Measurements from ENCODE around the gene CRIM1.

Gene CRIM1

GRCh38 chr2:36482576-36483214 is 127.1 kb downstream of the CRIM1 start:
- H3K9me3 ChIP-seq (ENCODE audit: control insufficient read depth in 2 of 2, low read length in 2 of 2), result no peaks in the 10 kb centered on the region
- no peak overlapping the region for H3K4me3 ChIP-seq (ENCODE audit: low read length in 2 of 2)
- H3K27me3 ChIP-seq (ENCODE audit: control insufficient read depth in 2 of 2, insufficient read depth in 2 of 2, low read length in 2 of 2), result no peaks in the 10 kb centered on the region
- no peak overlapping the region for H3K9ac ChIP-seq (ENCODE audit: low read depth in 1 of 2, low read length in 2 of 2)
- peaks cover 0 to 8% of the 10 kb centered on the region in 2 donors for H3K4me1 ChIP-seq (ENCODE audit: control insufficient read depth in 2 of 2, insufficient read depth in 2 of 2, low read length in 2 of 2)
- no peak overlapping the region for H3K27ac ChIP-seq (ENCODE audit: low read depth in 2 of 2, low read length in 2 of 2)
- peaks cover 31 to 41% of the 10 kb centered on the region in 2 donors for H3K36me3 ChIP-seq (ENCODE audit: control insufficient read depth in 2 of 2, insufficient read depth in 2 of 2, low read length in 2 of 2)

GRCh38 chr2:36483290-36483689 is 127.7 kb downstream of the CRIM1 start:
- no peaks in the 10 kb centered on the region for H3K27me3 ChIP-seq (ENCODE audit: control insufficient read depth in 2 of 2, insufficient read depth in 2 of 2, low read length in 2 of 2)
- H3K4me3 ChIP-seq (ENCODE audit: low read length in 2 of 2), result no peak overlapping the region
- peaks cover 30 to 41% of the 10 kb centered on the region in 2 donors for H3K36me3 ChIP-seq (ENCODE audit: control insufficient read depth in 2 of 2, insufficient read depth in 2 of 2, low read length in 2 of 2)
- no peaks in the 10 kb centered on the region for H3K9me3 ChIP-seq (ENCODE audit: control insufficient read depth in 2 of 2, low read length in 2 of 2)
- peaks cover 0 to 5% of the 10 kb centered on the region in 2 donors for H3K4me1 ChIP-seq (ENCODE audit: control insufficient read depth in 2 of 2, insufficient read depth in 2 of 2, low read length in 2 of 2)
- no peak overlapping the region for H3K27ac ChIP-seq (ENCODE audit: low read depth in 2 of 2, low read length in 2 of 2)
- no peak overlapping the region for H3K9ac ChIP-seq (ENCODE audit: low read depth in 1 of 2, low read length in 2 of 2)

GRCh38 chr2:36484454-36484853 is 128.9 kb downstream of the CRIM1 start:
- Histone ChIP-seq H3K9ac (ENCODE audit: low read depth in 1 of 2, low read length in 2 of 2) (no peak overlapping the region), H3K27ac (ENCODE audit: low read depth in 2 of 2, low read length in 2 of 2) (no peak overlapping the region), H3K27me3 (ENCODE audit: control insufficient read depth in 2 of 2, insufficient read depth in 2 of 2, low read length in 2 of 2) (no peaks in the 10 kb centered on the region), H3K4me3 (ENCODE audit: low read length in 2 of 2) (no peak overlapping the region), H3K4me1 (ENCODE audit: control insufficient read depth in 2 of 2, insufficient read depth in 2 of 2, low read length in 2 of 2) (no peaks in the 10 kb centered on the region), H3K36me3 (ENCODE audit: control insufficient read depth in 2 of 2, insufficient read depth in 2 of 2, low read length in 2 of 2) (peaks cover 24 to 40% of the 10 kb centered on the region in 2 donors), H3K9me3 (ENCODE audit: control insufficient read depth in 2 of 2, low read length in 2 of 2) (no peaks in the 10 kb centered on the region)

GRCh38 chr2:36485521-36485920 is 129.9 kb downstream of the CRIM1 start:
- H3K4me1 ChIP-seq (ENCODE audit: control insufficient read depth in 2 of 2, insufficient read depth in 2 of 2, low read length in 2 of 2), result no peaks in the 10 kb centered on the region
- no peak overlapping the region for H3K4me3 ChIP-seq (ENCODE audit: low read length in 2 of 2)
- H3K27ac ChIP-seq (ENCODE audit: low read depth in 2 of 2, low read length in 2 of 2), result peak overlapping the region in 1 of 2 donors; percentile 42

GRCh38 chr2:36486521-36487044 is 131.0 kb downstream of the CRIM1 start:
- no peaks in the 10 kb centered on the region for H3K27me3 ChIP-seq (ENCODE audit: control insufficient read depth in 2 of 2, insufficient read depth in 2 of 2, low read length in 2 of 2)

More at GRCh38 chr2:36485521-36485920, 129.9 kb downstream of the CRIM1 start:
- H3K27me3 ChIP-seq (ENCODE audit: control insufficient read depth in 2 of 2, insufficient read depth in 2 of 2, low read length in 2 of 2), result no peaks in the 10 kb centered on the region
- peaks cover 16 to 31% of the 10 kb centered on the region in 2 donors for H3K36me3 ChIP-seq (ENCODE audit: control insufficient read depth in 2 of 2, insufficient read depth in 2 of 2, low read length in 2 of 2)
- H3K9me3 ChIP-seq (ENCODE audit: control insufficient read depth in 2 of 2, low read length in 2 of 2), result no peaks in the 10 kb centered on the region
- no peak overlapping the region for H3K9ac ChIP-seq (ENCODE audit: low read depth in 1 of 2, low read length in 2 of 2)

GRCh38 chr2:36487947-36488346 is 132.4 kb downstream of the CRIM1 start:
- no peak overlapping the region for H3K27ac ChIP-seq (ENCODE audit: low read depth in 2 of 2, low read length in 2 of 2)

More at GRCh38 chr2:36486521-36487044, 131.0 kb downstream of the CRIM1 start:
- no peak overlapping the region for H3K4me3 ChIP-seq (ENCODE audit: low read length in 2 of 2)
- H3K4me1 ChIP-seq (ENCODE audit: control insufficient read depth in 2 of 2, insufficient read depth in 2 of 2, low read length in 2 of 2), result no peaks in the 10 kb centered on the region
- H3K9me3 ChIP-seq (ENCODE audit: control insufficient read depth in 2 of 2, low read length in 2 of 2), result no peaks in the 10 kb centered on the region
- no peak overlapping the region for H3K9ac ChIP-seq (ENCODE audit: low read depth in 1 of 2, low read length in 2 of 2)
- peaks cover 16 to 22% of the 10 kb centered on the region in 2 donors for H3K36me3 ChIP-seq (ENCODE audit: control insufficient read depth in 2 of 2, insufficient read depth in 2 of 2, low read length in 2 of 2)
- peak overlapping the region; percentile 27 to 42 for H3K27ac ChIP-seq (ENCODE audit: low read depth in 2 of 2, low read length in 2 of 2)

GRCh38 chr2:36489281-36489680 is 133.7 kb downstream of the CRIM1 start:
- peak overlapping the region in 1 of 2 donors; percentile 30 for H3K27ac ChIP-seq (ENCODE audit: low read depth in 2 of 2, low read length in 2 of 2)
- H3K36me3 ChIP-seq (ENCODE audit: control insufficient read depth in 2 of 2, insufficient read depth in 2 of 2, low read length in 2 of 2), result peaks cover 4 to 7% of the 10 kb centered on the region in 2 donors
- H3K9me3 ChIP-seq (ENCODE audit: control insufficient read depth in 2 of 2, low read length in 2 of 2), result no peaks in the 10 kb centered on the region
- H3K4me3 ChIP-seq (ENCODE audit: low read length in 2 of 2), result no peak overlapping the region
- H3K9ac ChIP-seq (ENCODE audit: low read depth in 1 of 2, low read length in 2 of 2), result no peak overlapping the region
- no peaks in the 10 kb centered on the region for H3K27me3 ChIP-seq (ENCODE audit: control insufficient read depth in 2 of 2, insufficient read depth in 2 of 2, low read length in 2 of 2)
- H3K4me1 ChIP-seq (ENCODE audit: control insufficient read depth in 2 of 2, insufficient read depth in 2 of 2, low read length in 2 of 2), result no peaks in the 10 kb centered on the region

More at GRCh38 chr2:36487947-36488346, 132.4 kb downstream of the CRIM1 start:
- peaks cover 12 to 17% of the 10 kb centered on the region in 2 donors for H3K36me3 ChIP-seq (ENCODE audit: control insufficient read depth in 2 of 2, insufficient read depth in 2 of 2, low read length in 2 of 2)
- no peaks in the 10 kb centered on the region for H3K27me3 ChIP-seq (ENCODE audit: control insufficient read depth in 2 of 2, insufficient read depth in 2 of 2, low read length in 2 of 2)
- no peak overlapping the region for H3K4me3 ChIP-seq (ENCODE audit: low read length in 2 of 2)
- no peaks in the 10 kb centered on the region for H3K4me1 ChIP-seq (ENCODE audit: control insufficient read depth in 2 of 2, insufficient read depth in 2 of 2, low read length in 2 of 2)
- no peak overlapping the region for H3K9ac ChIP-seq (ENCODE audit: low read depth in 1 of 2, low read length in 2 of 2)
- no peaks in the 10 kb centered on the region for H3K9me3 ChIP-seq (ENCODE audit: control insufficient read depth in 2 of 2, low read length in 2 of 2)

- Histone ChIP-seq H3K4me3 (ENCODE audit: low read length in 2 of 2) (no peak overlapping the region), H3K9me3 (ENCODE audit: control insufficient read depth in 2 of 2, low read length in 2 of 2) (no peaks in the 10 kb centered on the region), H3K4me1 (ENCODE audit: control insufficient read depth in 2 of 2, insufficient read depth in 2 of 2, low read length in 2 of 2) (no peaks in the 10 kb centered on the region), H3K27me3 (ENCODE audit: control insufficient read depth in 2 of 2, insufficient read depth in 2 of 2, low read length in 2 of 2) (no peaks in the 10 kb centered on the region), H3K27ac (ENCODE audit: low read depth in 2 of 2, low read length in 2 of 2) (no peak overlapping the region), H3K36me3 (ENCODE audit: control insufficient read depth in 2 of 2, insufficient read depth in 2 of 2, low read length in 2 of 2) (peaks cover 2 to 4% of the 10 kb centered on the region in 2 donors), H3K9ac (ENCODE audit: low read depth in 1 of 2, low read length in 2 of 2) (no peak overlapping the region)
Observed at GRCh38 chr2:36490749-36491148, 135.2 kb downstream of the CRIM1 start.

- Histone ChIP-seq H3K27ac (ENCODE audit: low read depth in 2 of 2, low read length in 2 of 2) (no peak overlapping the region), H3K27me3 (ENCODE audit: control insufficient read depth in 2 of 2, insufficient read depth in 2 of 2, low read length in 2 of 2) (no peaks in the 10 kb centered on the region), H3K36me3 (ENCODE audit: control insufficient read depth in 2 of 2, insufficient read depth in 2 of 2, low read length in 2 of 2) (peaks cover 2 to 4% of the 10 kb centered on the region in 2 donors), H3K9ac (ENCODE audit: low read depth in 1 of 2, low read length in 2 of 2) (no peak overlapping the region), H3K9me3 (ENCODE audit: control insufficient read depth in 2 of 2, low read length in 2 of 2) (no peaks in the 10 kb centered on the region), H3K4me3 (ENCODE audit: low read length in 2 of 2) (no peak overlapping the region), H3K4me1 (ENCODE audit: control insufficient read depth in 2 of 2, insufficient read depth in 2 of 2, low read length in 2 of 2) (no peaks in the 10 kb centered on the region)
Observed at GRCh38 chr2:36492216-36492945, 136.8 kb downstream of the CRIM1 start.

GRCh38 chr2:36493306-36493705 is 137.7 kb downstream of the CRIM1 start:
- Histone ChIP-seq H3K27me3 (ENCODE audit: control insufficient read depth in 2 of 2, insufficient read depth in 2 of 2, low read length in 2 of 2) (no peaks in the 10 kb centered on the region), H3K36me3 (ENCODE audit: control insufficient read depth in 2 of 2, insufficient read depth in 2 of 2, low read length in 2 of 2) (peaks cover 2 to 4% of the 10 kb centered on the region in 2 donors), H3K27ac (ENCODE audit: low read depth in 2 of 2, low read length in 2 of 2) (no peak overlapping the region), H3K4me3 (ENCODE audit: low read length in 2 of 2) (no peak overlapping the region), H3K9ac (ENCODE audit: low read depth in 1 of 2, low read length in 2 of 2) (no peak overlapping the region), H3K9me3 (ENCODE audit: control insufficient read depth in 2 of 2, low read length in 2 of 2) (no peaks in the 10 kb centered on the region), H3K4me1 (ENCODE audit: control insufficient read depth in 2 of 2, insufficient read depth in 2 of 2, low read length in 2 of 2) (no peaks in the 10 kb centered on the region)

All from mucosa of rectum (tissue), 2 donors.